GM18519 (cell line): ENCODE measurements around the gene REN.

Source experiments
- ATAC-seq: cut with Tn5 transposase; IDR thresholded peaks from one replicate; pipeline ENCODE4 v1.9.1; 2021; ENCODE audit warnings: mild to moderate bottlenecking, moderate library complexity; ENCODE audit not compliant: unreplicated experiment, low FRiP score

The REN gene

DNA sequence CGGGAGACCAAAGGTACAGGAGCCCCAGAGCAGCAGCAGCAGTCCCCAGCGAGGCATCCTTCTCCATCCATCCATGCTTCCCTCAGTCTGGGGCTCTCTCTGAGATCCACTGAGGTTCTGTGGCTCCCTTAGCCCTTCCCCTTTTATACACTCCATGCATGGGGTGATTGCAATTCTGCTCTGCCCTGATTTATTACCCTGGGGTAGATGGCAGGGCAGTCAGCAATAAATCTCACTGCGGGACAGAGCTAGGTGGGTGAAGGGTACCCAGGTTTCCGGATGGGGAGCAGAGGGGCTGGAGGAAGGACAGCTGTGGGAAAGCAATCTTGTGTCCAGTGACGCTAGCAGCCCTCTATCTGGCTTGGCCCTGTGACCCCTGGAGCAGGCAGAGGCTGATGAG is at the start of gene REN:
Gene REN, minus strand, starts transcription at position 119 of the 400 bp plus-strand sequence. Its CDS starts 44 bp downstream, at position 75.
- no peak for ATAC-seq

DNA sequence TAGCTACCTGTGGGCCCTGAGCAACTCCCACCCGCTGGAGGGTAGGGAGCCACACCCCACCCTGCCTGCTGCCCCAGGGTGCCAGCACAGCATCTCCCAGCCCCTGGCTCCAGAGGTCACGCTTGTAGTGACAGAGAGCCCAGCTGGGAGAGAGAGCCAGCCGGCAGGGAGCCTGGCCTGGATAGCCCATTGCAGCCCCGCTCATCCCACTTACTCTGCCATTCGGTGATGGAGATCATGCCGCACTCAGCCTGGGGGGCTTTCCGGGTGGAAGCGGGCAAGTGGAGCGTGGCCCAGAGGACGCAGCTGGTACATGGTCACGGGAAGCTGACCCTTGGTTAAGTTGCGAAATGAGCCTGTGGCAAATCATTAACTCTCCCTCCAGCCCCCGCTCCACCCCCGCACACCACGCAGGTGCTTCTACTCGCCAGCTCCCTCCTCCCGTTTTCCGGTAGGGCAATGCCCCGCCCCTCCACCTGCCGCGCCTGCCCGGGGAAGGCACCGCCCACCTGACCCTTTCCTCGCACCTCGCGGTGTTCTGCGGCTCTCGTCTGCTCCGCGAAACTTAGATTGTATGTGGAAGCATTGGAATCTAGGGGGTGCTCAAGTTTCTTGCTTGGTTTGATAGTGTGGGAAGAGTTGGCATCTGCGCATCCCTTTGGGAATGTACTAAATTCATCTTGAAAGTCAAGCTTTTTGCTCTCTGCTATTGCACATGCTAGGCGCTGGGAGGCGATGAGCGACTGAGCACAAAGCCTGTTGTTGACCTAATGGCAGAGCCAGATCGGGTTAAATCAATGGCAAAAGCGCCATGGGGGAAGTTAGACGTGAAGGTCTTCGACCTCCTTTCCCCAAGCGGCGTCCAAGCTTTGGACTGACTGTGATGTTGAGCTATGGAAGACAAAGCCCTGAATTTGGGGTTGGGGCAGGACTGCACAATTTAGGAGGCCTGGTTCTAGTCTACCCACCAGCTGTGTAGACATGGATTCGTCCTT is 47.8 kb upstream of the REN start, which contains the start of gene GOLT1A:
Gene GOLT1A, minus strand, starts transcription at position 321 of the 995 bp plus-strand sequence. Its CDS starts 82 bp downstream, at position 239.
- no peak for ATAC-seq

DNA sequence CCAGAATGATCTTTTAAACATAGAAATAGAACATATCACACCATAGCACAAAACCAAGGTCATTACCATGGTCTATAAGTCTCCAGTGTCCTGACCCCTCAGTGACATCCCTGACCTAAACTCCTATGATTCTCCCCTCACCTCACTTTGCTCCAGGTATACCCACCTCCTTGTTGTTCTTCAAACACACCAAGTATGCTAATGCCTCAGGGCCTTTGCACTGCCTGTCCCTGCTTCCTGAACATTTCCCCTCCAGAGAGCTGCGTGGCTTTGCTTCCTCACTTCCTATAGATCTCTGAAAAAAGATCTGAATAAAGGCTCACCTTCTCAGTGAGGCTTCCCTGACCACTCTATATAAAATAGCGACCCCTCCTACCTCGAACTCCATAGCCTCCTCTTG is 46.6 kb upstream of the REN start:
- ATAC-seq: no peak

DNA sequence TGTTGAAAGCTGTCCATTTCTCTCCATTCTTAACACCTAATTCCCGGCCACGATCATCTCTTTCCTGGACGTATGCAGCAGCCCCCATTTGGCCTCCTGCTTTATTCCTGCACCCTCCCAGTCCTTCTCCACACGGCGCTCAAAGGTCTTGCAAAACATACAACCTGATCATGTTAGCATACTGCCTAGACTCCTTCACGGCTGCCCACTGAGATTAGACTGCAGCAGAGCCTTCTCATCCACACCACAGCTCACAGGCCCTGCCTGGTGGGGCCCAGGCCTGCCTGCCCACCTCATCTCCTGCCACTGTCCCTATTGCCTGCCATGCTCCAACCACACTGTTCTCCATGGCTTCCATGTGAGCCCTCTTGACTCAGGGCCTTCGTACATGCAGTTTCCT is 44.9 kb upstream of the REN start:
- no peak for ATAC-seq

DNA sequence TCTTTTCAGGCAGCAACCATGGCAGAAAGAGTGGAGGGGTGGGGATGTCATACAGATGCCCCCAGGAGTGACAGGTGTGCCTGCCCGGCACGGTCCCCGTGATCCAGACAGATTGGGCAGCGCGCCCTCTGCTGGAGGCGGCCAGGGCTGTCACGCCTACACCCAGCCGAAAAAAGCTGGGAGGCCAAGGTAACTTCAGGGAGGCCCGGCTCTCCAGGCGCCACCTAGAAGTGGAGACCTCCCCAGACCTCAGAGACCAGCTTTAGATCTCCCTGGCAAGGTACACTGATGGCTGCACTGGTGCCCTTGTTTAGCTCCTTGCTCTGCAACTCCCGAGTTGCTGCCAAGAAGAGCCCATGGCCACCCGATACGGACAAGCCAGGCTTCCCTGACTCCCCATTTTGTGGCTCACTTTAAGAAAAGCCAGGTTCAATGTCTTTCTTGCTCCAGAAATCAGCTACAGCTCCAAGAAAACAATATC is 41.0 kb upstream of the REN start:
- ATAC-seq: no peak

DNA sequence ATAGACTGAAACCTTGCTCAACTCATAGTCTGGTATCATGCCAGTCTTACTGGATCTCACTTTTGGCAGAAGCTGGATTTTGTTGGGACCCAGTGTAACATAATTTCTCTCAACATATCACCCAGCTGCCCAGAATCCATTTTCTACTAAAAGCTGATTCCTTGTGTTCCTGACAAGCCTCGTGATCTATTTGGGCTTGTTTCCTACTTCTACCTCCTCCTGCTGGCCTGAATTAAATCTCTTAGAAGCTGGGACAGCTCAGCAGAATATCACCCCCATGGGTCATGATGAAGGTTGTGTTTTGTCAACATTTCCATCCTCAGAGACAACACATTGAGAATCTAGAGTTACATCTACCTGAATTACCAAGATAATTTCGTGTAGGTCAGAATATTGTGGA is 40.0 kb upstream of the REN start:
- ATAC-seq: no peak

DNA sequence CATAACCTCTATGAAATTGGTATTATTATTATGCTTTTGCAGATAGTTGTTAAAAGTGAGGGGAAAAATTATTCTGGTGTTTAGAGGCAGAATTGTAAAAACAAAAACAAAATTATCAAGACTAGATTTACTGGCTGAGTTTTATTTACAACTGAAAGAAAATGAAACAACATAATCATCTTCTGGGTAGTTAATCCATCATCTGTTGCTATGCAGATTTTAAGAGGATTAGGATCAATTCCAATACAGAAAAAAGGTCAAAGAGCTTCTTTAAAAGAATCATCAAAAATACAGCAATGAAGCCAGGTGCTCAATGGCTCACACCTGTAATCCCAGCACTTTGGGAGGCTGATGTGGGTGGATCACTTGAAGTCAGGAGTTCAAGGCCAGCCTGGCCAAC is 39.3 kb upstream of the REN start:
- ATAC-seq: no peak

DNA sequence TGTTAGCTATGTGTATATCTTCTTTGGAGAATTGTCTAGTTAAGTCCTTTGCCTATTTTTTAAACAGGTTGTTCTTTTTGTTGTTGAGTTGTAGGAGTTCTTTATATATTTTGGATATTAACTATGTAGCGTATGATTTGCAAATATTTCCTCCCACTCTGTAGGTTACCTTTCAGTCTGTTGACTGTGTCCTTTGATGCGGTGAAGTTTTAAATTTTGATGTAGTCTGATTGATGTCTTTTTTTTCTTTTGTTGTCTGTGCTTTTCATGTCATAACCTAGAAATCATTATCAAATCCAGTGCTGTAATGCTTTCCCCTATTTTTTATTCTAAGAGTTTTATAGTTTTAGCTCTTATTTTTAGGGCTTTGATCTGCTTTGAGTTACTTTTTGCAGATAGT is 38.8 kb upstream of the REN start:
- no peak for ATAC-seq

DNA sequence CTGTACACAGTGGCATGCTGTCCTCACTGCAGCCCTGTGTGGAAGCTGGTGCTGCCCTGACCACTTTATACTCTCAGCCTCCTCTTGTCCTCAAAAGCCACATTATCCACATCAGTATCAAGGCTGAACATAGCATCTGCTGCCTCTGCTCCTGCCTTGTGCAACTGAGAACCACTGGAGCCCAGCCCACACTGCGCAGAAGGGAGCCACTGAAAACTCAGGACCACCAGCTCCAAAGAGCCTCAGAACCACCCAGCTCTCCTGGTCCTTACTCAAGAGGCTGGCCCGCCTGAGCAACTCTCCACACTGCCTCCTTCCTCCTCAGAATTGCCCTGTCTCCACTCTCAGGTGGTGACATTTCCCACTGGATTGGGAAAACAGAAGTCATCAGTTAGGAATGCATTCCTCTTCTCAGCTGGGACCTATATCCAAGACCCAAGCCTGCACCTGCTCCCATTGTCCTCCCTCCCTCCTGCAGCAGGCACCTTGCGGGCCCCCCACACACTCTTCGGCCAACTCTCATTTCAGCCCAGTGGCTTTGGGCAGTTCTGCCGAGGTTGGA is 37.1 kb upstream of the REN start:
- ATAC-seq: no peak

DNA sequence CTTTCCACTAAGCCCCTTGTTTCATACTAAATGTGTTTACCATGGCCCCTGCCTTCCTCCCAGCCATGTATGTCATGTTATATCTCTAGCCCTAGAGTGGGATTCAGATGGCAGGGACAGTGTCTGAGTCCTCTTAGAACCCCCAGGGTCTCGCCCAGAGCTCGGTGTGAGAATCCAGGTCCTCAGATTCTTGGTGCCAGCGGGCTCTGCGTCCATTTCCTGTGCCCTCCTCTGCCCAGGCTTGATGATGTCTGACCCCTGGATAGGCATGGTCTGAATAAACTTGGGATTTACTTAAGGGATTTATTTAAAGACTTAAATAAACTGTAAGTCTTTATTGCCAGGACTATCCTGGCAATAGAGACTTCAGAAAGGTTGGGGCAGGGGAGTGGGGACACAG is 36.3 kb upstream of the REN start:
- no peak for ATAC-seq

DNA sequence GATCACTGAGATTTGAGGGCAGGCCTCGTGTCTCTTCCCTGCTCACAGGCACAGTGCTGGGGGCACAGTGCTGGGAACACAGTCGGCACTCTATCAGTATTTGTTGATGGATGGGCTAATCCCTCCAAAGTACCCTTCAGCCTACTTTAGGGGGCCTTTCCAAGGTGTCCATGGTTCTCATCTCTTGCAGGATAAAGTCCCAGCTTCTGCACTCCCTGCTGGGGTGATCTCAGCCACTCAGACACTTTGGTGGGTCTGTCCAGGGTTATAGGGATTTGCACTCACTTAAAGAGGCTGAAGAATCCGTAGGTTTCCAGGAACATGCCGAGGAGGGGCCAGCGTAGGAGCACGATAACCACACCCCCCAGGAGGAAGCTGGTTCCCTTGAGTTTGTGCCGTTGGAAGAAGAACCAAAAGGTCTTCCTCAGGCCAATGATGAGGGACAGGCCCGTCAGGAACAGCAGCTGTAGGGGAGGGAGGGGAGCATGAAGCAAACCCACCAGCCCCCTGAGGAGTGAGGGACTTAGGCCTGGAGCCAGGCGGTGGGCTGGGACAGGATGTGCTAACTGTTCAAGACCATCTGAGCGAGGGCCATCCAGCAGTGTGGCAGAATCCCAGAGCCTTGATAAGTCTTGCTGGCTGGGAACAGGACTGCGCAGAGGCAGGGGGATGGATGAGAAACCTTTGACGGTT is 35.4 kb upstream of the REN start:
- no peak for ATAC-seq

DNA sequence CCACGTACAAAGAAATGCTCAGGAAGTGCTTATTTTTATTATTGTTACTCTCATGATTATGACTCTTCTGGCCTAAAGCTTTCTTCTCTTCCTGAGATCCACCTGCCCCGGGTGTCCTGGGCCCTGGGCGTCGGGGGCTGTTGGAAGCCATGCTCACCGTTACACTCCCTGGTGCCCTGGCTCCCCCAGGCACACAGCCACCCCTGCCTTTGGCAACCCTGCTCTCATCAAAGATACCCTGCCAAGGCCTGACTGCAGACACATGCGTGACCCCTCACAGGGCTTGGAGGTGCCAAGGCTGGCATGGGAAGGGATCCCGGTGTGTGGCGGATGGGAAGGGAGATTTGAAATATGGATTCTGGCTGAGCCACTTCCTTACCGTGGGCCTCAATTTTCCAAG is 33.4 kb upstream of the REN start:
- no peak for ATAC-seq

DNA sequence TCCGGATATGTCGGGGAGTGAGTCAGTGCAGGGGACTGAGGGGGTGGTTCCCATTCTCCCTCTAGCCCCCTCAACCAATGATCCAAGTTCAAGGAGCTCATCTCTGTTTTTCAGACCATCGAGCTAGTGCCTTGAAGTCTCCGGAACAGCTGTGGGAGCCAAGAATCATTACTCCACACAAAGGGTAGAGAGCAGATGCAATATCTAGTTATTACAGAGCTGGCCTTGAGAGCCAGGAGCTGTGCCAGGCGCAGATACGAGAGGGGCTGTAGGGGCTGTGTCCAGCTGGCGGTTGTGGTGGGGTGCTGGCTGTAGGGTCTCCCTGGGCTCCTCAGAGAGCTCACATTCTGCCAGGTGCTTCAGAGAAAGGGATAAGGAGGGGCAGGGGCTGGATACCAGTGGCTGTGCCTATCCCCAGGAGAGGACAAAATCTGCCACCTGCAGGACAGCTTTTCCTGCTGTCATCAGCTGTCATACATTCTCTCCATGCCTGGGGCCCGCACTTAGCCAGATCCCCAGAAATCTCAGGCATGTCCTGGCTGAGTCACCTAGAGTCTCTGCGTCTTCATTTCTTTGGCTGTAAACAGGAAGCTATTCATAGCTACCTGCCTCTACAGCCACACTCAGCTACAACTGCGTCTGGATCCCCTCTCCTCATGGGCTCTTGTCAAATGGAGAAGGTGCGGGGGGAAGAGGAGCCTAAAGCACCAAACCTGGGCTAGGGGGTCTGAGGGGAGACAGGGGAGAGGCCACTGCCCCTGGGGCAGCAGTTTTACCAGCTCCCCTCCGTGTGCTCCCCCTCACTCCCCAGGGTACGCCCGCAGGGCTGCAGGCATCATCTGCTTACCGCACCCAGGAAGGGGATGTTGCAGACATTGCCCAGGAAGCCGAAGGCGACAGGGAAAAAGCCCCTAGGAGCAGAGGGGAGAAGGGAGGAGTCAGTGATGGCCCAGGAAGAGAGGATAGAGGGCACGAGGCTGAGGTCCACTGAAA is 32.5 kb upstream of the REN start:
- no peak for ATAC-seq

DNA sequence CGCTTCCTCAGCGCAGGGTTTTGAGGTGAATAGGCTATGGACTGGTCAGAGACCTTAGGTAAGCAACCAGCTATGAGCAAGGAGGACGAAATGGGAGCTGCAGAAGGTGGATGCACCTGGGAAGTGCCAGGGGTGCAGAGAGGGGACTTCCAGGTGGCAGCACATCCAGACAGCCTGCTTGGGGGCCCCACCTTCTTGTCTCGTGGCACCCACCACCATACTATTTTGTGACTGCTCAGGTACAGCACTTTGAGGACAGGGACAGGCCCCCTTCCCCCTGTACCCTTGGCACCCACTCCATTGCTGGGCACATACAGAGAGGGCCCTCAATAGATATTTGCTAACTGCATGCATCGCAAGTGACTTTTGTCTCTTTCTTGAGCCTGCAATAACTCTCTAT is 30.9 kb upstream of the REN start:
- ATAC-seq: no peak

DNA sequence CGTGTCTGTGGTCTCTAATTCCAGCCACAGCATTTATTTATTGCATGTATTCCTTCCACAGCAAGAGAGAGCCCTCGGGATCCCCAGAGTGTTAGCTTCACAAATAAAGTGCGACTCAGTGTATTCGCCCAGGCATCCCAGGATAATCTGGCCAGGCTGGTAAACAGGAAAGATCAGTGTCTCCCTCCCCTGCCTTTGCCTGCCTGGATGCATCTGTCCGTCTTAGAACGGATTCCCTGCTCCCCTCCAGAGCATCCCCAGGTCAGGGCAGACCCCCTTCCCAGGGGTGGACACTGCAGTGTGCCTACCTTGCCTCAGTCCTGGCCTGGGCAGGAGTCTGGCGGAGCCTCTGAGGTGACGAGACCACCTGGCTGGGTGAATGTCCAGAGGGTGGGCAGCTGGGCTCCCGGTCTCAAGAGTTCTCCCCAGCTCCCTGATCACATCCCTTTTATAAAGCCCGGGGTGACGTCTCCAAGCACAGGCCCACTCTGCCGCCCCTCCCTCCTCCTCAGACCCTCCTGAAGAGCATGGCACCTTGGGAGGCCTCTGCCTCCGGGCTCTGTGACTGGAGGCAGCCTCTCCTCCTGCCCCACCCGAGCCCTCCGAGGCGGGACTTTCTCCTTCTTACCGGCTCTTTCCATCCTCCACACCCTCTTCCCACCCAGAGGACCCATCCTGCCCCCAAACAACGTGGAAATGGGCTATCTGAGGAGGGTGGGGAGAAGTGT is 30.1 kb upstream of the REN start, which contains the start of gene KISS1:
Gene KISS1, minus strand, starts transcription at position 424 of the 728 bp plus-strand sequence. CDS start 3,615 bp downstream, outside the sequence.
- no peak for ATAC-seq

DNA sequence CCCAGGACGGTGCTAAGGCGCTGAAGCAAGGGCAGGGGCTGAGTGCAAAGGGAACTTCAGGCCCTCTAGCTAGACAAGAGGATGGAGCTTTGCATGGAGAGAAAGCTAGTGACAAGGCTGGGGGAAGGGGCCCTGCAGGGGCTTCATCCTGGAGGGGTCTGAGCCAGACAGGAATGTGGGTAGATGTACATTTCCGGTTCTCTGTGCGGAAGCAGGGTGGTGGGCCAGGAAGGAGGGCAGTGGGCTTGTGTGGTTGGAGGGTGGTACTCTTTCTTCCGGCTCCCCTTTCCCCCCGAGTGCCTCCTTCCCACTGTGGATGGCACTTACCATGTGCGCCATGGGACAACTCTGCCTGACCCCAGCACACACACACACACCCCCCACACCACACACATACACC is 28.6 kb upstream of the REN start:
- no peak for ATAC-seq

DNA sequence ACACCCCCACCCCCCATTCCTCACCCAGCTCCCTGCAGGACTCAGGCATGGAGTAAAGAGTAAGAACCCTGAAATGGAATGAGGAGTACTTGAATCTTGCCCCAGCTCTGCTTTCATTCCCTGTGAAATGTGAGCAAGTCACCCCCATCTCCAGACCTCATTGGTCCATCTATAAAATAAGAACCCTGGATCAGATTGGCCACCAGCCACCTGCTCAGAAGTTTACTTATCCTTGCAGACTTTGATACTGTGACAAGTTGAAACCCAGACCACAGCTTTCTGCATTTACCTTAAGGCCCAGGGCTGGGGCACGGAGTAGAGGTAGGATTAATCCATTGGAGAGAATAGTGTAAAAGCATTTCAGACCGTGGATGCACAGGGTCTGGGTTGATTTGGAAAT is 27.9 kb upstream of the REN start:
- ATAC-seq: no peak

DNA sequence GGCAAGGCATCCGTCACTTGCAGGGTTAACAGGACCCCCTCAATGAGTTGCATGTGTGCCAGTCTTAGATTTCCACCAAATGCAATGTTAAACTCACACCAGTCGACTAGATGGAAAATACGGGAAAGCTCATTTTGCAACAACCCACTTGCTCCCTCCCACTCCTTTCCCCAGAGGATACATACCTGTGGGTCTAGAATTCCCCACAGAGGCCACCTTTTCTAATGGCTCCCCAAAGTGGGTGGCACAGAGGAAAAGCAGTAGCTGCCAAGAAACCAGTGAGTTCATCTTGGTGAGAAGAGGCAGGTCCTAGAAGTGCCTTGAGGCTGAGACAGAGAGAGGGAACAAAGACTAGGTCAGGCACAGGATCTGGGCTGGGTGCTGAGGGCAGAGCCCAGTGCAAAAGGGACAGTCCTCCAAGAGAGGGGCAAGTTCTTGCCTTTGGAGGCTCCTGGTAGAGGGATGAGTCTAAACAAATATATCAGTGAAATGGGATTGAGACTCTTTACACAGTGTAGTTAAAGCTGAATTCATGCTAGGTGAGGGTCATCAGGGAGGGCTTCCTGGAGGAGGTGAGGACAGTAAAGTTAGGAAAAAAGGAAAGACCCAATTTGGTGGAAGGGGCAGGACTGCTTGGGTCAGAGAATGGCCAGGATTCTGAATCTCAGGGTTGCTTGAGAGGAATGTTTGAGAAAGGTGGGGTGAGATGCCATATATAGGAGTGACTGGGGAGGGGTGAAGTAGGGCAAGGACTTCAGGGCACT is 26.6 kb upstream of the REN start:
- no peak for ATAC-seq
